Stimulated activated CD4-positive, alpha-beta T cell treated with anti-CD3 and anti-CD28 coated beads, Interleukin-15, amount 100 ng/mL, for 48 hours (primary cell): ENCODE results near the gene MATN1.

Source experiments
- DNase-seq, 2 donors: peaks; one replicate each; pipeline ENCODE4 v3.0.0-alpha.2; 2020; ENCODE audit warnings: low read depth in 2 of 2

MATN1 gene

DNA sequence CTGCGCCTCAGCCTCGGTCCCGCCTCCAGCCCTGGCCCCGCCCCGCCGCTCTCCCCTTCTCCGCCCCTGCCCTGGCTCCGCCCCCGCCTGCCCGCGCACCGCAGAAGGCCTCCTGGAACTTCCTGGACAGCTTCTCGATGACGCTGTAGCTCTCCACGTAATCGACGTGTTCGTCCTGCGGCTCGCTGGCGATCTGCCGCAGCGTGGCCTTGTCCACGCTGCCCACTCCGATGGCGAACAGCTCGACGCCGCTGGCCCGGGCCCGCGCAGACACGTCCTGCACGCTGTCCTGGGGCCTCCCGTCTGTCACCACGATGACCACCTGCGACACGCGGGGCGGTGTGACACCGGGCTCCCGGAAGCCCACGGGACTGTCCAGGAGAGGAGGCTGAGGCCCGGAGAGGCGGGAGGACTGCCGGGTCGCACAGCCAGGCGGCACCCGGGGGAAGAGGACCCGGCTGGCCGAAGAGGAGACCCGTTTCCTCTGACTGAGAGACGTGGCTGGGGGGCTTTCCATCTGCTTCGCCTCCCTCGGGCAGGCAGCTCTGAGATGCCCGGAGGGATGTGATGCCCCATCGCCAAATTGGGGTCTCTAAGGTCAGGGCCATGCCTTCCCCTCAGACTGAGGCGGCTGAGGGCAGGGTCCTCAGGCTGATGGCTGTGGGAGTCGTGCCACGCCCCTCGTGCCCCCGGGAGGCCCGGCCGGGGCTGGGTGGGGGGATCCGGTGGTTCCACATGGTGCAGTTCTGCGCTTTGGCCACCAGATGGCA lies 4.6 kb downstream of the MATN1 start:
- DNase-seq = peak; percentile 69 to 85

DNA sequence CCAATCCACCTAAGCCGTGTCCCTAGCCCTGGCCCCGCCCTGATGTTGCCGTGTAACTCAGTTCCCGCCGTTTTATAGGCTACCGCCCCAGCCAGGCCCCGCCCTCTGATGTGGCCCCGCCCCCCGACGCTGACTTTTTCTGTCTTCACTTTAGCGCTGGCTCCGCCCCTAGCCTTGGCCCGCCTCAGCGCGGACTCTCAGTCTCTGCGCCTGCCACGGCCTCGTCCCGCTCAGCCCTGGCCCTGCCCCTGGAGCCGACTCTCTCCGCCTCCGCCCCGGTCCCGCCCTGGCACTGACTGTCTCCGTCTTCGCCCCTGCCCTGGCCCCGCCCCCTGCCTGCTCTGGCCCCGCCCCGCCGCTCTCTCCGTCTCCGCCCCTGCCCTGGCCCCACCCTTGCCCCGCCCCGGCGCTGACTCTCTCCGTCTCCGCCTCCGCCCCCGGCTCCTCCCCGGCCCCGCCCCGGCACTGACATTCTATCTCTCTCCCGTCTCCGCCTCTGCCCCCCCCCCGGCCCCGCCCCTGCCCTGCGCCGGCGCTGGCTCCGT lies 5.2 kb downstream of the MATN1 start:
- peak; percentile 99 for DNase-seq

DNA sequence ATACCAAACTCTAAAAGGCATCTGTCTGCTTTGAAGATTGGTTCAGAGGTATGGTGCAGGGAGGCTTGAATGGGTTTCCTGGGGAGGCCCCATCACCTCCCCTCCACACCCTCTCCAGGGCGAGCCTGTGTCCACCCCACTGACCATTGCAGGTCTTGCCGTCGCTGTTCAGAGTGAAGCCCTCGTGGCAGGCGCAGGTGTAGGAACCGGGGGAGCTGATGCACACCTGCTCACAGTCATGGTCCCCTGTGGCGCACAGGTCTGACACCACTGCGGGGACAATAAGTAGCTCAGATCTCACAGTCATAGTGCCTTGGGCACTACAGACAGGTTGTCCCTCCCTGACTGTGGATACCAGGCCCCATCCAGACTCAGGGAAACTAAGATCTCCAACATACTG lies 6.7 kb downstream of the MATN1 start:
- no peak for DNase-seq

DNA sequence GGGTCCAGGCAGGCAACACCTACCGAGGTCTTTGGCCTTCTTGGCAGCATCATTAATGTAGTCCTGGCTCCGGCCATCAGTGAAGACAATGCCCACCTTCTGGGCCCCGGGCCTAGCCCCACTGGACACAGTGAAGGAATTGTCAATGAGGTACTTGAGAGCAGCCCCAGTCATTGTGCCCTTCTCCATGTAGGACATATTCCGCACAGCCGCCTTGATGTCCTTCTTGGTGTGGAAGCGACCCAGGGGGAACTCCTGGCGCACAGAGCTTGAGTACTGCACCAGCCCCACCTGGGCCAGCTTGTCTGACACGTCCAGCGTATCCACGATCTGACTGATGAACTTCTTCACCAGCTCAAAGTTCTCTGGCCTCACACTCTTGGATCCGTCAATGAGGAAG lies 7.5 kb downstream of the MATN1 start:
- DNase-seq = no peak

DNA sequence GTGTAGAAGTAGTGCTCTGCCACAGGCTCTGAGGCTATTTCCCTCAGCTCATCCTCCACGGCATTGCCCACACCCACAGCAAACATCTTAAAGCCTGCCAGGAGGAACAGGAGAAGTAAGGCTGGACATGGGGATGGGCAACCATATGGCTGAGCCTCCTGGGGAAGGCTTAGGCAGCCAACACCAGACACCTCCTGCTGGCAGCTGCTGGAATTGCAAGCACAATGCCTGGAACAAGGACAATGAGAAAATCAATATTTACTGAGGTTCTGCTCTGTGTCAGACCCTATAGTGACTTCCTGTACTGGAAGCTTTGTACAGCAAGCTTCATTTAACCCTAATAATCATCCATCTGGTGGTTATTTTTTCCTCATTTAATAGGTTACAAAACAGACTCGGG lies 8.2 kb downstream of the MATN1 start:
- DNase-seq = no peak

DNA sequence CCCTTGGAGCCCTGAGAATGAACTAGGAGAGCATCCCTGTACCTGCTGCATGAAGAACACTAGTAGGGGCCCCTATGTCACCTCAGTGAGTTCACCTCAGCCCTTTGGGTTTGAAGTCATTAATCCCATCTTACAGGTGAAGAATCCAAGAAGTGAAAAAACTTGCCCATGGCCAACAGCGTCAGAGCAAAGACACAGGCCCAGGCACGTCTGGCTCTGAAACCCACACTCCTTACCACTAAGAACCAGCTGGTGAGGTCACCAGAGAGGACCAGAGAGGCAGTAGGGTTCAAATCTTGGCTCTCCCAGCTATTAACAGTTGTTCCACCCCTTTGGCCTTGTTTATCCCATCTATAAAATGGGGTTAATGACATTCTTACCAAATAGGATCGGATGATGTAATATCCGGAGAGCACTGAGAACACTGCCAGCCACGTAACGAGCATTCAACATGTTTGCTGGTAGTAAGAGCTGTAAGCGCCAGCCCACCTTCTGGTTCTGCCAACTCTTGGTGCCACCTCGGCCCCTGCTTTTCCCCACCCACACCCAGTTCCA lies 8.8 kb downstream of the MATN1 start:
- DNase-seq = no peak

DNA sequence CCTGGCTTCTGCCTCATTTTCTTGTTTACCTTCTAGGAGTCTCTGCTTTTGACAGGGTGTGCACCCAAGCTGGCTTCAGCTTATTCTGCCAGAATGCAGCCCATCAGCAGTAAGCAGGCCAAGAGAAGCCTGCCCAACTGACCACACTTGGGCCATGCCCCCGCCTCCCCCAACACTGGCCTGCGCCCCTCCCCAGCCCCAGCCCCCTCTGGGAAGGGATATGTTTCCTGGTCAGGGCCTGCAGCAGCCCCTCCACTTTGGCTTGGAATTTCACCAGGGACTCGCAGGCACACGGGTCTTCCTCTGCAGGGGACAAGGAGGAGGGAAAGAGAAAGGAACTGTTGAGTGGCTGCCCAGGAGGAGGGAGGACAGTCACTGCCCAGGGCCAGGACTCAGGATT lies 9.4 kb downstream of the MATN1 start:
- no peak for DNase-seq

DNA sequence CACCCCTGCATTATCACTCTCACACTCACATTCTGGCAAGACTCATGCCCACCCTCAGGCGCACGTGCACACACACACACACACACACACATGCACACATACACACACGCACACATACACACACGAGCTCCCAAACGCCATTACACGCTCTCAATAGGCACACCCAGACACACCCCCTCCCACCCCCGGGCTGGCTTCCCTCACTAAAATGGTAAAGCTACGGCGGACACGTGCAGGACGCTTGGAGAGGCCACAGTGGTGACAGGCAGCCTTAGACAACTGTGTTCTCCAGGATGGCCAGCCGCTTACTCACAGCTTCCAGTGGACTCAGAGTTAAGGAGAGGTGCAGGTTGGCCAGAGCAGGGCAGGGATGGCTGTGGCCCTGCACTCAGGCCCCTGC lies 10.1 kb downstream of the MATN1 start:
- no peak for DNase-seq

DNA sequence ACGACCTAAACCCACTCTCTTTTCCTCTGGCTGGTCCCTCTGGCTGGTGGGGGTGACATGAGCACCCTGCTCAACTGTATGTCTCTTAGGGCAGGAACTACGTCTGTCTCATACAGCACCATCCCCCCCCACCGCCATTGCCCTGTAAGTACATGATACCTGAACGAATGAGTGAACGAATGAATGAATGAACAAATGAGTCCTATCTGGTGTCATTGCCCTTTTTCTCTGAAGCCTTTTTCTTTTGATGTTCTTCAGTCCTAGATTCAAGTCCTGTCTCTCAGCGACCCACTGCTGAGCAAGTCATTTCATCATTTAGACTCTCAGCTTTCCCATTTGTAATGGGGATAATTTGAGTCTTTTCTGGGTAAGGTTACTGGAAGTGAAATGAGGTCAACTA lies 10.8 kb downstream of the MATN1 start:
- no peak for DNase-seq

DNA sequence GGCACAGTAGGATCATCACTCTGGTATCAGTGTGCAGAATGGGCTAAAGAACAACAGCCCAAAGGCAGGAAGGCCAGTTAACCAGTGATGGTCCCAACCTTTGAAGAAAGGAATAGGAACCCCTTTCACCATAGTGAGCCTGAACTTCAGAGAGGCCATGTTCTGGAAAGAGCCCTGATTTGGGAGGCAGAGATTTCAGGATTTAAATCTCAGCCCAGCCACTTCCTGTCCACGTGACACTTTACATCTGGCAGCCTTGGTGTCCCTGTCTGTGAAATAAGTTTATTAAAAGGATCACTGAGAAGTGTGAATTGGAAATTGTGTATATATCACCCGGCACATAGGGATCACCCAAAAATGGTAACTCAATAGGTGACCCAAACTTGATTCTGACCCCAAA lies 13.0 kb downstream of the MATN1 start:
- DNase-seq = no peak

DNA sequence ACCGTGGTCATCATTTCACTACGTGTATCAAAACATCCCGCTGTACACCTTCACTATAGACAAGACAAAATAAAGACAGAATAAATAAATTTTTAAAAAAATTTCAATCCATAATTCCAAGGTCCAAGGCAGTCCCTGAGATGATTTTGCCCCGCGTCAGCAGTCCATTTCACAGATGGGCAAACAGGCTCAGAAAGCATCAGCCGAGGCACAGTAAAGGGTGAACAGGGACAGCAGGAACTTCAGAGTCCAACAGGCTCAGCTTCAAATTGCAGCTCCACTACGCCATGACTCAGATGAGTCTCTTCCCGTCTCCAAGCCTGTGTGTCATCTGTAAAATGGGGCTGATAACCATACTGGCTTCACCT lies 15.0 kb downstream of the MATN1 start:
- no peak for DNase-seq

DNA sequence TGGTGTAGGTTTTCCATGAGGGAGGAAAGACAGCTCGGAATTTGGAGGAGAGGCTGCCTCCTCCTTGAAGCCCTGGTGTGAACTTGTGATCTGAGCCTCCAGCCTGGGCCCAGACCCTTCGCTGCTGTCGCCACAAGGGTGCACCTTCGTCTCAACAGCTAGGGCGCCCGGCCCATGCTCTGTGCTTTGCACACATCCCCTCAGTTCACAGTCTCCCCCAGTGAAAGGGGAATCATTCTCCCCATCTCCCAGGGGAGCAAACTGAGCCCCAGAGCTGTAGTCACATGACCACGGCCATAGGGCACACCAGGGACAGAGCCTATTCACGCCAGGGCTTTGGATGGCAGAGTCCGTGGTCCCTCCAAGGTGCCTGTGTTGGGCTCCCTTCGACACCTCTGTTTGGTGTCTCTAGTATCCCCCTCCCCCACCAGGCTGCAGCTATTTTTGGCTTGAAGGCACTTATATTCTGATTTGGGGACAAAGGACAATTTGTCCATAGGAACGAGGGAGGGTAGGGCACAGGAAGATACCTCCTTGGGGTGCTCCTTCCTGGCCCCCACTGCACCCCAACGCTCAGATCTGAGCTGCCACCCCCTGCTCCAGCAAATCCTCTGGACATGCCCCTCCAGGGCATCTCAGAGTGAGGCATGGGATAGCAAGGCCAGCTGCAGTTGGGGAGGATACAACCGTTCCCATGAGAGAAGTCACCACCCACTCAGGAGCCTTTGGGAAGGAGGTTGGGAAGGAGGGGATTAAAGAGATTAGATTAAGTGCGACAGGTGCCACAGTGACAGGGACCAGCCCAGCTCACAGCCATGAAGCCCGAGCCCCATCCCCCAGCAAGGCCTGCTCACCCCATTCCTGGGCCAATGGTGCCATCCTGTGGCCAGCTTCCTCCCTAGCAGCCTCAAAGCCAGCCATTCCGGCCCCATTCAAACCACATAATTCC lies 15.7 kb downstream of the MATN1 start:
- DNase-seq = peak; percentile 45 to 67

DNA sequence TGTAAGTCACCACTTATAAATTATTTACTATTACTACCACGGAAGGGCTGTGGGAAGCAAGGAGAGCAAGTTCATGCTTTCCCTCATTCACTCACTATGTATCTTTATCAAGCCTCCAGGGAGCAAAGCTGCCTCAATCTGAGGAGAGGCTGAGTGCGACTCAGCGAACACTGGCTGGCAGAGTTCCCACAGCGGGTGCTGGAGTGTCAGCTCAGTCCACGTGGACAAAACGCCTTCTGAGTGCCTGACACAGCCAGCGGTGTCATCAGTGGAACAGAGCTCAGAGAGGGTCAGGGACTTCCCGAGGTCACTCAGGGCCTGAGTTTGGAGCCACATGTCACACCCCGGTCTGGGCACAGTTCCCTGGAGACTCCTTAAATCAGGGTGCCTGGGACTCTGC lies 16.9 kb downstream of the MATN1 start:
- DNase-seq = no peak

DNA sequence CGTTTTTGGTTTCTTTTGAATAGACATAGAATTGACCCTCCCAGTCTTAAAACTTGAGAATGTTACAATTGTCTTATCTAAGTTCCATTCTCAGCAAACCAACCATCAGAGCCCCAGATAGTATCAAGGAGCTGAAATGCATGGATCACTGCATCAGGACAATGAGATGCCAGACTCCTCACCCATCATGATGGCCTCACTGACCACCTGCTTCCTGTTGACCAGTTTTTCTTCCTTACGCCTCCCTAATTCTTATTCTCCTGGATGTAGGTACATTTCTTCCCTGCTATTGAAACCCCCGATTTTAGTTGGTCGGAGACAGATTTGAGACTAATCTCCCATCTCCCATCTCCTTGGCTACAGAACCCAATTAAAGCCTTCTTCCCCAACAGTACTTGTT lies 17.7 kb downstream of the MATN1 start:
- DNase-seq = no peak

DNA sequence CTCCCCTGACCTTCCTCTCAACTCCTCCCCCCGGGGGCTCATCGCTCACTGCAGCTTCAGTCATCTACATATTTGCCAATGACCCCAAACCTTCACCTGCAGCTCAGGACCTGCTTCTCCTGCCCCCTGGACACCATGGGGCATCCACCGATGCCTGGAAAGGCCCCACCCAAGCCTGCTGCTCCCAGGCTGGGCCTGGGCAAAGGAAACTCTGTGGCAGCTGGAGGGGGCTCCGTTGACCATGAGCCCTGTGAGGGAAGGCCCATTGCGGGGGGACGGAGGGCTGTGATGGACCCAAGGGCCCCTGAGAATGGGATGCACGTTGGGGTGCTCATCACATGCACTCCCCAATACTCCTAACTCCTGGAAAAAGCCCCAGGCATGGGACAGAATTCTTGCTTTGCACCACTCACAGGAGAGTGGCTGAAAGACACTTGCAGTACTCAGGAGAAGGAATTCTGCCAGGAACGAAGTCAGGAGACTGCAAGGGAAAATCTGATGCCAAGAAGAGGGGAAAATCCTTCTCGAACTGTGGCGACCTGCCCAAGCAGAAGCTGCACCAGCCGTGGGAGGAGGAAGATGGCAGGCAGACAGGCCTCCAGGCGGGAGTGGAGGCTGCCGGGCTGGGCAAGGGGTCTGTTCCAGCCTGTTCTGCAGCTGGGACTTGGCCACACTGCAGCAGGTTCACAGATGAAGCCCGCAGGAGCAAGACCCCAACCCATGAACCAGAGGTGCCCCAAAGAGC lies 18.4 kb downstream of the MATN1 start:
- DNase-seq = no peak

DNA sequence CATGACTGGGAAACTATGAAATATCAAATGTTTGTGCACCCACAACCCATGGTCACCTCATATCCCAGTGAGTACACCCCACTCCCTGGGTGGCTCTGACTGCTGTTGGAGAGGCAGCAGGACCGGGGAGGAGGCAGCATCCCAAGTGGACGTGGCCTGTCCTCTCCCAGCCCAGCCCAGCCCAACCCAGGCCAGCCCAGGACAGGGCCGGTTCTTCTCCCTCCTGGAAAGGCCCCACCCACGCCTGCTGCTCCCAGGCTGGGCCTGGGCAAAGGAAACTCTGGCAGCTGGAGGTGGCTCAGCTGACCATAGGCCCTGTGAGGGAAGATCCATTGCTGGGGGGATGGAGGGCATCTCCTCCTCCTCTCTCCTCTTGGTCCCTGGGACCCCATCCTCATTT lies 19.1 kb downstream of the MATN1 start:
- no peak for DNase-seq

DNA sequence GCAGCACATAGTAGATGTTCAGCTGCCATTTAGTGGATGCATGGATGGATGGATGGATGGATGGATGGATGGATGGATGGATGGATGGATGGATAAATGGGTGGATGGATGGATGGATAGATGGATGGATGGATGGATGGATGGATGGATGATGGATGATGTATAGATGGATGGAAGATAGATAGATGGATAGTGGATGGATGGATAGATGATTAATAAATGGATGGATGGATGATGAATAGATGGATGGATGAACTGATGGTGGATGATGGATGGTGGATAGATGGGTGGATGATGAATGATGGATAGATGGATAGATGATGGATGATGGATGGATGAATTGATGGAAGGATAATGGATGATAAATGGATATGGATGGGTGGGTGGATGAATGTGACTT lies 20.6 kb downstream of the MATN1 start:
- DNase-seq = no peak

DNA sequence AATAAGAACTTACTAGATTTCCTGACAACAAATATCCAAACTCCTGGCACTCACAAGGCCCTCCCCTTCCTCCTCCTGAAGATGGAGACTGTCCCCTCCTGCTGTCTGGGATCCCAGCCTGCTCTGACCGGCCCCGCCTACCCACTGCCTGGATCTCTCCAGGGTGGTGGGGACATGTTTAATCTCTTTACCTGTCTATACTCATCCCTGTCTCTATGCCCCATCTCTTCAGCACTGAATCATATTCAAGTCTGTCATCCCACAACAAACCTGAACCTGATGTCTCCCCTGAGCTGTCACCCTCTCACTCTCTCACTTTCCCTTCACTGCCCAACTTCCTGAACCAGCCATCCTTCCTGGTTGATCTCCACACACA lies 22.1 kb downstream of the MATN1 start:
- DNase-seq = no peak

DNA sequence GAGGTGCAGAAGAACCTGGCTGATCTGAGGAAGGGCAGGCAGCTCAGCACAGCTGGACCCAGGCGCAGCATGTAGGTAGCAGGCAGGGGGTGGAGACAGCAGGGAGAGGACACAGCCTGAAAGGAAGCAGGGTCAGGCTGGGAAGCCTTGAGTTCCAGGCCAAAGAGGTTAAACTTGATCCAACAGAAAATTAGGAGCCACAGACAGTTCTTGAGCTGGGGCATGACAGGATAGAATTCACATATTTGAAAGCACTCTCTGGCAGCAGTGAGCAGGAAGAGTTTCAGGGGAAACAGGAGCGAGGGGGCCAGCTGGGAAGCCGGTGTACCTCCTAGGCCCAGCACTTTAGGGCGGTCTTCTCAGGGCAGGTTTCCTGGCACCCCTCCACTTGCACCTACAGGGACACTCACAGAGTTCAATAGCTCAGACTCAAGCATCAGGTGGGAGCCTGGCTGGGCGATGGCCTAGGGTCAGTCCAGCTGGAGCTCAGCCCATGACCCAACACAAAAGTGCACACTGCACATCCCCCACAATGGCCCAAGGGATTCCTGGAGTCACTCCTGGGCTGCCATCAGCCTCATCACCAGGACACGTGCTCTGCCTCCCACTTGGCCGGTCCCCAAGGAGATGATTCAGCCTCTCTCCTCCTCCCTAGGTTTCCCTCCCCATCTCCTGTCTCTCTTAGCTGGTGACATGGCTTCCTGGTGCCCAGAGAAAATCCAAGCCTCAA lies 22.7 kb downstream of the MATN1 start:
- no peak for DNase-seq

DNA sequence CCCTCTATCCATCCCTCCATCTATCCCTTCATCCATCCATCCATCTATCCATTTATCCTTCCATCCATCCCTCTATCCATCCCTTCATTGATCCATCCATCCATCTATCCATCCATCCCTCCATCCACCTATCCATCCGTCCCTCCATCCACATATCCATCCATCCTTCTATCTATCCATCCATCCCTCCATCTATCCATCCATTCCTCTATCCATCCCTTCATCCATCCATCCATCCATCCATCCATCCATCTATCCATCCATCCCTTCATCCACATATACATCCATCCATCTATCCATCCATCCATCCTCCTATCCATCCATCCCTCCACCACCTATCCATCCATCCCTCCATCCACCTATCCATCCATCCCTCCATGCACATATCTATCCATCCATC lies 23.6 kb downstream of the MATN1 start:
- no peak for DNase-seq

DNA sequence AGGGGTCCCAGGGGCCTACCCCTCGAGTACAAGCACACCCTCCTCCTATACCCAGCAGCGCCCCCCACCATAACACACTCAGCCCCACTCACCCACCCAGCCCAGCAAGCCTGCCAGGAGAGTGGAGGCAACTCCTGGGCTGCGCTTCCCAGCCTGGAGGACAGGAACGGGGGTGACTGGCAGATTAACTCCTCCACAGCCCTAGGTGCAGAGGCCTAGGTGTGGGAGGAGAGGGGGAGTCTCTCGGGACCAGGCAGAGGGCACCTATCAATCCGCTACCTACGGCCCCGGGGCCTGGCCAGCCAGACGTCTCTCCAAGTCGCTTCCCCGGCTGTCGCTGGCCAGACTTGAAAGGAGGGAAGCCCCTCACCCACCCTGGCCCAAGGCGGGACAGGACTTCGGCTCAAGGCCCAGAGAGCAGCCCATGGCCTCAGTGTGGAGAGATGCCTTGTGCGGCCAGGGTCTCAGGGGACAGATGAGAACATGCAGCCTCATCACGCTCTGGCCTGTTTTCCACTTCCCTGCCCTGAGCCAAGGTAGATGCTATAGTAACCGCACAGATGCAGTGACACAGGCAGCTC lies 24.9 kb downstream of the MATN1 start:
- no peak for DNase-seq
